ENCODE measurements around the gene LCP1.
"Not testable (repeated sequence)": the region's sequence is repeated elsewhere in the genome, so short reads cannot be mapped to it uniquely, and the experiment has no call there.

LCP1 gene, protein sequence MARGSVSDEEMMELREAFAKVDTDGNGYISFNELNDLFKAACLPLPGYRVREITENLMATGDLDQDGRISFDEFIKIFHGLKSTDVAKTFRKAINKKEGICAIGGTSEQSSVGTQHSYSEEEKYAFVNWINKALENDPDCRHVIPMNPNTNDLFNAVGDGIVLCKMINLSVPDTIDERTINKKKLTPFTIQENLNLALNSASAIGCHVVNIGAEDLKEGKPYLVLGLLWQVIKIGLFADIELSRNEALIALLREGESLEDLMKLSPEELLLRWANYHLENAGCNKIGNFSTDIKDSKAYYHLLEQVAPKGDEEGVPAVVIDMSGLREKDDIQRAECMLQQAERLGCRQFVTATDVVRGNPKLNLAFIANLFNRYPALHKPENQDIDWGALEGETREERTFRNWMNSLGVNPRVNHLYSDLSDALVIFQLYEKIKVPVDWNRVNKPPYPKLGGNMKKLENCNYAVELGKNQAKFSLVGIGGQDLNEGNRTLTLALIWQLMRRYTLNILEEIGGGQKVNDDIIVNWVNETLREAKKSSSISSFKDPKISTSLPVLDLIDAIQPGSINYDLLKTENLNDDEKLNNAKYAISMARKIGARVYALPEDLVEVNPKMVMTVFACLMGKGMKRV

DNA sequence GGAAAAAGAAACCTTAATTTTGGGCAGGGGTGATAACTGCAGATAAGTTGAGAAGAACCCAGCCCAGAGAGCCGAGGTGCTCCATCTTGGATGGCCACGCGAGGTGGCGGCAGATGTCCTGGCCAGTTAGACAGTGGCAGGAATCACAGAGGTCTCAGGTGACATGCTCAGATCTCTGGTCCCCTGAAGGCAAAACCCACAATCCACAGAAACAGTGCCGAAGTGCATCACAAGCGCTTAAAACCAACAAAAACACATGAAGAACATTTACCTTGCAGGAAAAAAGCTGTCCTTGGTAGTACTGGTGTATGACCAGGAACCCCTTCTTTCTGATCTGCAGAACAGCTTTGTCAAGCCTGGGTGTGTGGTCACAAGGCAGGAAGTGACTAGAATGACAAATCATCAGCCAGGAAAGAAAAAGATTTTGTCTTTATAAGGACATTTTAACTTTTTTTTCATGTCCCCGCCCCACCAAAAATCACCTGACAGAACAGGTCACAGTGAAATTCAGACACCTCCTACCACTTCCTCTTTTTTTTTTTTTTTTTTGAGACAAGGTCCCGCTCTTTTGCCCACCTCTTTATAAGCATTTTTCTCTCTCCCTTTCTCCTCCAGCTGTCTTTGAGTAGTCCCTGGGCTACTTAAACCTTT, at the start of gene LCP1:
Gene LCP1 (minus strand): TSS at position 338 of the 651 bp plus-strand sequence. CDS start 22,515 bp downstream, outside the sequence.
- peak within 1 kb of the TSS; percentile 66 for H3K4me3 ChIP-seq (replicated peaks; ENCODE audit: low read depth, low read length)
- H3K27me3 ChIP-seq (replicated peaks; ENCODE audit: control insufficient read depth, insufficient read depth, low read length), result no peaks in the 10 kb centered on the region
- DNase-seq (ENCODE audit: extremely low read depth, insufficient read length), result peak; percentile 90
- no peaks in the 10 kb centered on the region for H3K36me3 ChIP-seq (ENCODE audit: control insufficient read depth, insufficient read depth, low read length)
- TF ChIP-seq, protein P1, sequence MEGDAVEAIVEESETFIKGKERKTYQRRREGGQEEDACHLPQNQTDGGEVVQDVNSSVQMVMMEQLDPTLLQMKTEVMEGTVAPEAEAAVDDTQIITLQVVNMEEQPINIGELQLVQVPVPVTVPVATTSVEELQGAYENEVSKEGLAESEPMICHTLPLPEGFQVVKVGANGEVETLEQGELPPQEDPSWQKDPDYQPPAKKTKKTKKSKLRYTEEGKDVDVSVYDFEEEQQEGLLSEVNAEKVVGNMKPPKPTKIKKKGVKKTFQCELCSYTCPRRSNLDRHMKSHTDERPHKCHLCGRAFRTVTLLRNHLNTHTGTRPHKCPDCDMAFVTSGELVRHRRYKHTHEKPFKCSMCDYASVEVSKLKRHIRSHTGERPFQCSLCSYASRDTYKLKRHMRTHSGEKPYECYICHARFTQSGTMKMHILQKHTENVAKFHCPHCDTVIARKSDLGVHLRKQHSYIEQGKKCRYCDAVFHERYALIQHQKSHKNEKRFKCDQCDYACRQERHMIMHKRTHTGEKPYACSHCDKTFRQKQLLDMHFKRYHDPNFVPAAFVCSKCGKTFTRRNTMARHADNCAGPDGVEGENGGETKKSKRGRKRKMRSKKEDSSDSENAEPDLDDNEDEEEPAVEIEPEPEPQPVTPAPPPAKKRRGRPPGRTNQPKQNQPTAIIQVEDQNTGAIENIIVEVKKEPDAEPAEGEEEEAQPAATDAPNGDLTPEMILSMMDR (IDR thresholded peaks at IDR 0.05; ENCODE audit: insufficient read depth, low read length, poor library complexity, severe bottlenecking), result no peak

DNA sequence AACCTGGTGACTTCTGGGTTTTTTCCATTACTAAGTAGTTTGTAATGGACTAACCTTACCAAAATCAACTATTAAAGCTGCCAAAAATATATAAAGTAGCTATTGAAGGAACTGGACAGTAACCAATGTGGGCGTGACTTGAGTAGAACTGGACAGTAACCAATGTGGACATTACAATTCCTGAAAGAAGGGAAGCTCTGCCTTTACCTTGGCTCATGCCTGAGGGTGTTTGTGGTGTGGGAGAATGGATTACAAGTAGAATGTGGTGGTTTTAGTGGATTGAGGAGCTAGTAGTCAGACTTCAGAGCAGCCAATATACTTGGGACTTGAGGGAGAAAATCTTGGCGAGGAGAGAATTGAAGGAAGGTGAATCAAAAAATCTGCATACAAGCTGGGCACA, 47.3 kb upstream of the LCP1 start:
- H3K4me3 ChIP-seq (replicated peaks; ENCODE audit: low read depth, low read length), result no peak overlapping the region
- no peak for DNase-seq (ENCODE audit: extremely low read depth, insufficient read length)
- H3K27me3 ChIP-seq (replicated peaks; ENCODE audit: control insufficient read depth, insufficient read depth, low read length), result no peaks in the 10 kb centered on the region
- TF ChIP-seq, protein P1 (IDR thresholded peaks at IDR 0.05; ENCODE audit: insufficient read depth, low read length, poor library complexity, severe bottlenecking), result no peak
- H3K36me3 ChIP-seq (ENCODE audit: control insufficient read depth, insufficient read depth, low read length), result no peaks in the 10 kb centered on the region

DNA sequence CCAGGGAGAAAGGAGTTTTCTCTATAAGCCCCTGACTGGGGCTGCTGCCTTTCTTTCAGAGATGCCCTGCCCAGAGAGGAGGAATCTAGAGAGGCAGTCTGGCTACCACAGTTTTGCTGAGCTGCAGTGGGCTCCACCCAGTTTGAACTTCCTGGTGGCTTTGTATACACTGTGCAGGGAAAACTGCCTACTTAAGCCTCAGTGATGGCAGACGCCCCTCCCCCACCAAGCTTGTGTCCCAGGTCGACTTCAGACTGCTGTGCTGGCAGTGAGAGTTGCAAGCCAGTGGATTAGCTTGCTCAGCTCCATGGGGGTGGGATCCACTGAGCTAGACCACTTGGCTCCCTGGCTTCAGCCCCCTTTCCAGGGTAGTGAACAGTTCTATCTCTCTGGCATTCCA, 38.3 kb upstream of the LCP1 start:
- not testable (repeated sequence) for H3K4me3 ChIP-seq (replicated peaks; ENCODE audit: low read depth, low read length); H3K27me3 ChIP-seq (replicated peaks; ENCODE audit: control insufficient read depth, insufficient read depth, low read length); DNase-seq (ENCODE audit: extremely low read depth, insufficient read length); H3K36me3 ChIP-seq (ENCODE audit: control insufficient read depth, insufficient read depth, low read length)

DNA sequence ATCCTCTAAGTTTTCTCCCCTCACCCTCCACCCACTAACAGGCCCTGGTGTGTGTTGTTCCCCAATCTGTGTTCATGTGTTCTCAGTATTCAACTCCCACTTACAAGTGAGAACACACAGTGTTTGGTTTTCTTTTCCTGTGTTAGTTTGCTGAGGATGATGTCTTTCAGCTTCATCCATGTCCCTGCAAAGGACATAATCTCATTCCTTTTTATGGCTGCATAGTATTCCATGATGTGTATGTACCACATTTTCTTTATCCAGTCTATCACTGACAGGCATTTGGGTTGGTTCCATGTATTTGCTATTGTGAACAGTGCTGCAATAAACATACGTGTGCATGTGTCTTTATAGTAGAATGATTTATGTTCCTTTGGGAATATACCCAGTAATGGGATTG, 32.8 kb upstream of the LCP1 start:
- not testable (repeated sequence) for H3K4me3 ChIP-seq (replicated peaks; ENCODE audit: low read depth, low read length); H3K36me3 ChIP-seq (ENCODE audit: control insufficient read depth, insufficient read depth, low read length); H3K27me3 ChIP-seq (replicated peaks; ENCODE audit: control insufficient read depth, insufficient read depth, low read length); DNase-seq (ENCODE audit: extremely low read depth, insufficient read length)

DNA sequence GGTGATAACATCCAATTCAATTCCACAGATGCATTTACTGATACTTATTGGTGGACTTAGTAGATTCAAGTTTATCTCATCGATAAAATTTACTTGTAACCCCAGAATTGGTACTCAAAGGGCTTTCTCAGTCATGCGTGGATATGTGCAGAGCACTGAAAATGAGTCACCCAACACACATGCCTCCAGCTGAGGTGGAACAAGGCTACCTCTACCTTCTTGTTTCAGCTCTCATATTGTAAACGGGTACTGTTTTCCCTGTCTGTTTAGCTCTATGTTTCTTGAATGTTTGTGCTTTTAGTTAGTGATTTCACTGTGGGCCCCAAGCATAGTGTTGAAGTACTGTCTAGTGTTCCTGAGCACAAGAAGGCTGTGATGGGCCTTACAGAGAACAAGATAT, 31.3 kb upstream of the LCP1 start:
- Histone ChIP-seq H3K36me3 (ENCODE audit: control insufficient read depth, insufficient read depth, low read length) (no peaks in the 10 kb centered on the region), H3K27me3 (replicated peaks; ENCODE audit: control insufficient read depth, insufficient read depth, low read length) (no peaks in the 10 kb centered on the region), H3K4me3 (replicated peaks; ENCODE audit: low read depth, low read length) (no peak overlapping the region)
- TF ChIP-seq, protein P1 (IDR thresholded peaks at IDR 0.05; ENCODE audit: insufficient read depth, low read length, poor library complexity, severe bottlenecking), result no peak
- no peak for DNase-seq (ENCODE audit: extremely low read depth, insufficient read length)

DNA sequence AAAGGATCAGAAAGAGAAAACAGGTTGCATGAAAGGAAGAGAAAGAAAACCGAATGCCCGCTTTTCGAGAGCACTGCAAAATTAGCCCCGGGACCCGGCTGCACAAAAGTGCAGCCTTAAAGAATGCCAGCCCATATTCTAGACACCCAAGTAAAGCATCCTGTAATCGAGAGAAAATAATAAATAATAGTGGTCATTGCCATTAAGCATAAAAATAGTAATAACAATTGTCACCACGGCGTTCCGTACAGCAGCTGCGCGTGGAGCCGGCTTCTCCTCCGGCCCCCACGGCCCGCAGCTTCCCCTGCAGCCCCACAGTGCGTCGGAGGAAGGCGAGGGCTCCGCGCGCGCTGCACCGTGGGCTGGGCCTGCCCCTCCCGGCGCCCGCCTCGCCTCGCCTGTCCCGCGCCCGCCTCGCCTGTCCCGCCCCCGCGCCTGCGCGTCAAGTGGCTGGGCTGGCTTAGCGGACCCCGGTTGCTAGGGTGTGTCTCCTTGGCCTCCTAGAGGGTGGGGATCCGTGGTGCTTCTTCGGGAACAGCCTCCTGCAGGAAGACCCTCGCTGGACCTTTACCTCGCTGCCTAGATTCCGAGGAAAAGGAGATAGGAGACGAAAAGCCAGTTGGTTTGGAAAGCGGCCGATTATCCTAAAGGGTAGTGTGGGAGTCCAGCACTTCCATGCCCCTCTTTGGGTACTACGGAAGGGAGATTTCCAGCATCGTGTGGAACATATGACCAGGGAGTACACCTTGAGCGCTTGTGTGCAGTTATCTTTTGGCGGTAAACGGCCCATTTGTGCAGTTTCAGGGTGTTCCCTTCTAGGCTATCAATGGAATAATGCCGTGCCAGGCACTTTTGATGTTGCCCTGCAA, 29.7 kb upstream of the LCP1 start, which contains the start of gene LRRC63:
Gene LRRC63 (plus strand): TSS at position 446 of the 869 bp plus-strand sequence. CDS start 1,107 bp downstream, outside the sequence.
- TF ChIP-seq, protein P1 (IDR thresholded peaks at IDR 0.05; ENCODE audit: insufficient read depth, low read length, poor library complexity, severe bottlenecking), result no peak
- peak within 1 kb of the TSS; percentile 74 for H3K4me3 ChIP-seq (replicated peaks; ENCODE audit: low read depth, low read length)
- H3K36me3 ChIP-seq (ENCODE audit: control insufficient read depth, insufficient read depth, low read length), result no peaks in the 10 kb centered on the region
- DNase-seq (ENCODE audit: extremely low read depth, insufficient read length), result peak; percentile 84
- no peaks in the 10 kb centered on the region for H3K27me3 ChIP-seq (replicated peaks; ENCODE audit: control insufficient read depth, insufficient read depth, low read length)

All from GM06990 (cell line).